Hepatocyte (in vitro differentiated cells): ENCODE measurements around the gene SHISAL2A.

ENCODE experiments used
- CTCF ChIP-seq: fragments of 200-600 bp; sonication (generic); IDR thresholded peaks from 2 replicates; pipeline ENCODE4 v1.5.1; 2016; ENCODE audit warnings: antibody characterized with exemption, mild to moderate bottlenecking; ENCODE audit not compliant: poor library complexity
- EZH2 ChIP-seq: fragments of 200-600 bp; sonication (generic); IDR thresholded peaks from 2 replicates; pipeline ENCODE4 v1.6.1; 2016; ENCODE audit warnings: antibody characterized with exemption, mild to moderate bottlenecking, borderline replicate concordance
- EZH2phosphoT487 ChIP-seq: fragments of 200-600 bp; sonication (generic); IDR thresholded peaks from one replicate; pipeline ENCODE4 v1.6.1; 2018; ENCODE audit warnings: antibody characterized with exemption, mild to moderate bottlenecking, low read depth, moderate library complexity; ENCODE audit not compliant: unreplicated experiment, severe bottlenecking

DNA sequence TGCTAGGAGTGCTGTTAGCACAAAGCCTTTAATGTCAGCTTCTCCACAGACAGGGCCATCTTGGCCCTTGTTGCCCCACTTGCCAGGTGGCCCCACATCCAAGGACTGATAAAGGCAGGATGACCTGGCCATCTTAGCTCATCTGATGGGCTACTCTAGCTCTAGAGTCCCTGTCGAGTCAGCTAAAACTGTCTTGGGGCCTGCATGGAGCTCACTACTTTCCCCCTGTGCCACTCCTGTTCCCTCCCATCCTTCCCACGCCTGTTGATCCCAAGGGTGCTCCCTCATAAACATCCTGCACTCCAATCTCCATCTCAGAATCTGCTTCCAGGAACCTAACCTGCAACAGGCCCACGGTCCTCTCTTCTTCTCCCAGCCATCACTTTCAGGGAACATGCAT, 31.4 kb upstream of the SHISAL2A start:
- TF ChIP-seq CTCF (no peak), EZH2phosphoT487 (no peak), EZH2 (no peak)
